ENCODE measurements around the gene MYB. TPM values are rescaled to one million over a fixed set of nuclear protein-coding genes. Genes with fewer than 3 reads are reported as not detected.

The MYB gene
- total and polyA plus RNA-seq, 2 of the 4 experiments (the other 2 are of a cell fraction) = 0.44 to 0.90 TPM

DNA sequence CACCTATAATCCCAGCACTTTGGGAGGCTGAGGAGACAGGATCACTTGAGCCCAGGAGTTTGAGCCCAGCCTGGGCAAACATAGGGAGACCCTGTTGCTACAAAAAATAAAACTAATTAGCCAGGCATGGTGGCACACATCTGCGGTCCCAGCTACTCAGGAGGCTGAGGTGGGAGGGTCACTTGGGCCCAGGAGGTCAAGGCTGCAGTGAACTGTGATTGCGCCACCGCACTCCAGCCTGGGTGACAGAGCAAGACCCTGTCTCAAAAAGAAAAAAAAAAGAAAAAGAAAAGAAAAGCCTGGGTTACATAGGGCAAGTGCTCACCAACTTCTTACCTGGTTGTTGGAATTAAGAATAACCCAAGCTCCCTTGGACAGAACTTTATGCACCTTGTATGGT lies 14.6 kb upstream of the MYB start:
- no peak for TF ChIP-seq BHLHE40 (IDR thresholded peaks at IDR 0.05; ENCODE audit: low read depth, low read length)
- no peak for TF ChIP-seq MAZ (IDR thresholded peaks at IDR 0.05; ENCODE audit: borderline replicate concordance, low read depth, low read length)
- no peak for TF ChIP-seq POLR2A (IDR thresholded peaks at IDR 0.05; ENCODE audit: low read depth, low read length)
- TF ChIP-seq RCOR1 (IDR thresholded peaks at IDR 0.05; ENCODE audit: insufficient replicate concordance, low read length) = no peak
- no peak for TF ChIP-seq CEBPB (IDR thresholded peaks at IDR 0.05; ENCODE audit: low read depth, low read length)
- TF ChIP-seq RFX5 (IDR thresholded peaks at IDR 0.05; ENCODE audit: low read depth, low read length) = no peak
- no peak for TF ChIP-seq CHD1 (IDR thresholded peaks at IDR 0.05; ENCODE audit: low read depth, low read length)
- TF ChIP-seq RAD21 (IDR thresholded peaks at IDR 0.05; ENCODE audit: low read length) = no peak
- TF ChIP-seq, protein P1, sequence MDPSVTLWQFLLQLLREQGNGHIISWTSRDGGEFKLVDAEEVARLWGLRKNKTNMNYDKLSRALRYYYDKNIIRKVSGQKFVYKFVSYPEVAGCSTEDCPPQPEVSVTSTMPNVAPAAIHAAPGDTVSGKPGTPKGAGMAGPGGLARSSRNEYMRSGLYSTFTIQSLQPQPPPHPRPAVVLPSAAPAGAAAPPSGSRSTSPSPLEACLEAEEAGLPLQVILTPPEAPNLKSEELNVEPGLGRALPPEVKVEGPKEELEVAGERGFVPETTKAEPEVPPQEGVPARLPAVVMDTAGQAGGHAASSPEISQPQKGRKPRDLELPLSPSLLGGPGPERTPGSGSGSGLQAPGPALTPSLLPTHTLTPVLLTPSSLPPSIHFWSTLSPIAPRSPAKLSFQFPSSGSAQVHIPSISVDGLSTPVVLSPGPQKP (IDR thresholded peaks at IDR 0.05; ENCODE audit: borderline replicate concordance, low read depth, low read length) = no peak
- no peak for TF ChIP-seq MXI1 (IDR thresholded peaks at IDR 0.05; ENCODE audit: borderline replicate concordance, low read depth, low read length)
- TF ChIP-seq, protein P2, sequence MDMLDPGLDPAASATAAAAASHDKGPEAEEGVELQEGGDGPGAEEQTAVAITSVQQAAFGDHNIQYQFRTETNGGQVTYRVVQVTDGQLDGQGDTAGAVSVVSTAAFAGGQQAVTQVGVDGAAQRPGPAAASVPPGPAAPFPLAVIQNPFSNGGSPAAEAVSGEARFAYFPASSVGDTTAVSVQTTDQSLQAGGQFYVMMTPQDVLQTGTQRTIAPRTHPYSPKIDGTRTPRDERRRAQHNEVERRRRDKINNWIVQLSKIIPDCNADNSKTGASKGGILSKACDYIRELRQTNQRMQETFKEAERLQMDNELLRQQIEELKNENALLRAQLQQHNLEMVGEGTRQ (IDR thresholded peaks at IDR 0.05; ENCODE audit: low read depth, low read length) = no peak
- no peak for TF ChIP-seq NFE2L2 (IDR thresholded peaks at IDR 0.05; ENCODE audit: low read depth, low read length)
- TF ChIP-seq, protein P3, sequence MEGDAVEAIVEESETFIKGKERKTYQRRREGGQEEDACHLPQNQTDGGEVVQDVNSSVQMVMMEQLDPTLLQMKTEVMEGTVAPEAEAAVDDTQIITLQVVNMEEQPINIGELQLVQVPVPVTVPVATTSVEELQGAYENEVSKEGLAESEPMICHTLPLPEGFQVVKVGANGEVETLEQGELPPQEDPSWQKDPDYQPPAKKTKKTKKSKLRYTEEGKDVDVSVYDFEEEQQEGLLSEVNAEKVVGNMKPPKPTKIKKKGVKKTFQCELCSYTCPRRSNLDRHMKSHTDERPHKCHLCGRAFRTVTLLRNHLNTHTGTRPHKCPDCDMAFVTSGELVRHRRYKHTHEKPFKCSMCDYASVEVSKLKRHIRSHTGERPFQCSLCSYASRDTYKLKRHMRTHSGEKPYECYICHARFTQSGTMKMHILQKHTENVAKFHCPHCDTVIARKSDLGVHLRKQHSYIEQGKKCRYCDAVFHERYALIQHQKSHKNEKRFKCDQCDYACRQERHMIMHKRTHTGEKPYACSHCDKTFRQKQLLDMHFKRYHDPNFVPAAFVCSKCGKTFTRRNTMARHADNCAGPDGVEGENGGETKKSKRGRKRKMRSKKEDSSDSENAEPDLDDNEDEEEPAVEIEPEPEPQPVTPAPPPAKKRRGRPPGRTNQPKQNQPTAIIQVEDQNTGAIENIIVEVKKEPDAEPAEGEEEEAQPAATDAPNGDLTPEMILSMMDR (conservative IDR thresholded peaks at IDR 0.05; ENCODE audit: low read depth, low read length) = no peak
- TF ChIP-seq FOS (IDR thresholded peaks at IDR 0.05; ENCODE audit: low read depth, low read length) = no peak
- TF ChIP-seq SMC3 (IDR thresholded peaks at IDR 0.05; ENCODE audit: low read depth, low read length) = no peak
- Histone ChIP-seq H3K9me1 (ENCODE audit: insufficient read depth, low read length) (no peaks in the 10 kb centered on the region), H4K8ac (ENCODE audit: low read depth in 2 of 2, low read length in 2 of 2) (no peak overlapping the region), H3K23ac (ENCODE audit: low read depth, low read length) (no peak overlapping the region), H2BK15ac (ENCODE audit: low read depth, low read length) (no peak overlapping the region), H3K79me1 (ENCODE audit: low read depth in 1 of 2, low read length in 2 of 2) (no peaks in the 10 kb centered on the region), H3K18ac (ENCODE audit: low read depth, low read length) (no peak overlapping the region), H3K27ac (ENCODE audit: insufficient read depth, low read length) (no peak overlapping the region), H2AFZ (replicated peaks; ENCODE audit: low read length, poor library complexity) (no peak overlapping the region), H2AK9ac (replicated peaks; ENCODE audit: low read depth, low read length, poor library complexity) (no peak overlapping the region), H4K91ac (ENCODE audit: insufficient read depth, low read depth, low read length) (no peak overlapping the region), H2BK5ac (ENCODE audit: low read depth, low read length, poor library complexity, severe bottlenecking) (no peak overlapping the region), H4K20me1 (ENCODE audit: insufficient read depth, low read length) (no peaks in the 10 kb centered on the region), H3K36me3 (ENCODE audit: control insufficient read depth, insufficient read depth, low read length) (no peaks in the 10 kb centered on the region), H3K4me1 (ENCODE audit: control insufficient read depth, insufficient read depth, low read length) (no peaks in the 10 kb centered on the region), H3K27me3 (ENCODE audit: control insufficient read depth, insufficient read depth, low read length) (peaks cover 5% of the 10 kb centered on the region), H3K4ac (ENCODE audit: low read depth, low read length) (no peak overlapping the region), H2BK120ac (ENCODE audit: low read depth, low read length) (no peak overlapping the region), H3K4me3 (ENCODE audit: insufficient read depth, low read depth, low read length) (no peak overlapping the region), H3K56ac (ENCODE audit: extremely low read depth, insufficient read depth, low read length) (no peak overlapping the region), H4K5ac (ENCODE audit: low read depth, low read length) (no peak overlapping the region), H2BK20ac (ENCODE audit: low read depth, low read length) (no peak overlapping the region), H2AK5ac (ENCODE audit: low read depth, low read length) (no peak overlapping the region), H3K14ac (replicated peaks; ENCODE audit: low read depth, low read length) (no peak overlapping the region), H3K4me2 (ENCODE audit: low read depth, low read length) (no peak overlapping the region), H3K9me3 (ENCODE audit: control insufficient read depth, insufficient read depth, low read length) (no peaks in the 10 kb centered on the region), H3K9ac (ENCODE audit: low read depth, low read length) (no peak overlapping the region)
- intact Hi-C loops (cut with micrococcal nuclease) = no loop called here
- ATAC-seq (ENCODE audit: low read depth) (no peak), DNase-seq (no peak)
- 100% methylated on average over 2 of the region's 3 CpGs; no CpG with 5 or more reads in 1 of the 2 experiments for WGBS, 2 experiments (ENCODE audit: extremely low coverage in 2 of 2, insufficient read length in 1 of 2)
- CTCF ChIA-PET = no interaction called here
- dilution Hi-C loops (cut with HindIII; ENCODE audit: low sequenced_read_pairs, unreplicated experiment) = no loop called here
- POLR2A ChIA-PET (ENCODE audit: unreplicated experiment) = no interaction called here
- in situ Hi-C loops (cut with MboI; ENCODE audit: low sequenced_read_pairs) = no loop called here
- BruUV-seq (replicated peaks) = no TSS peak

Measured in IMR-90 (cell line).